Hepatocyte (in vitro differentiated cells): ENCODE data around the gene RASAL2. TPM values are rescaled to one million over a fixed set of nuclear protein-coding genes. Genes with fewer than 3 reads are reported as not detected.

ENCODE experiments used
- DNase-seq: peaks from one replicate; pipeline ENCODE4 v3.0.0-alpha.2; 2016; ENCODE audit warnings: low spot score
- H2AFZ ChIP-seq: fragments of 200-600 bp; sonication (generic); 2 replicates; pipeline ENCODE4 v1.6.0; 2016; ENCODE audit warnings: antibody characterized with exemption, mild to moderate bottlenecking
- H3K27ac ChIP-seq: fragments of 200-600 bp; sonication (generic); 2 replicates; pipeline ENCODE4 v1.5.1; 2016; ENCODE audit warnings: mild to moderate bottlenecking
- H3K27me3 ChIP-seq: fragments of 200-600 bp; sonication (generic); 2 replicates; pipeline ENCODE4 v1.6.1; 2016
- H3K36me3 ChIP-seq: fragments of 200-600 bp; sonication (generic); replicated peaks from 2 replicates; pipeline ENCODE4 v1.5.1; 2016; ENCODE audit warnings: low read depth; ENCODE audit not compliant: insufficient read depth
- H3K4me1 ChIP-seq: fragments of 200-600 bp; sonication (generic); 2 replicates; pipeline ENCODE4 v1.5.1; 2016; ENCODE audit warnings: mild to moderate bottlenecking, moderate library complexity; ENCODE audit not compliant: insufficient read depth
- H3K4me2 ChIP-seq: fragments of 200-600 bp; sonication (generic); 2 replicates; pipeline ENCODE4 v1.6.0; 2016
- H3K4me3 ChIP-seq: fragments of 200-600 bp; sonication (generic); 2 replicates; pipeline ENCODE4 v1.5.1; 2016; ENCODE audit warnings: mild to moderate bottlenecking
- H3K79me2 ChIP-seq: fragments of 200-600 bp; sonication (generic); 2 replicates; pipeline ENCODE4 v1.6.0; 2017; ENCODE audit warnings: mild to moderate bottlenecking
- H3K9me2 ChIP-seq: fragments of 200-600 bp; sonication (generic); replicated peaks from 2 replicates; pipeline ENCODE4 v1.6.0; 2017; ENCODE audit warnings: mild to moderate bottlenecking; ENCODE audit not compliant: insufficient read depth
- H3K9me3 ChIP-seq: fragments of 200-600 bp; sonication (generic); 2 replicates; pipeline ENCODE4 v1.5.1; 2016; ENCODE audit warnings: low read depth, mild to moderate bottlenecking
- H4K20me1 ChIP-seq: fragments of 200-600 bp; sonication (generic); 2 replicates; pipeline ENCODE4 v1.6.0; 2016; ENCODE audit warnings: mild to moderate bottlenecking; ENCODE audit not compliant: insufficient read depth, poor library complexity, severe bottlenecking
- EZH2 ChIP-seq: fragments of 200-600 bp; sonication (generic); IDR thresholded peaks from 2 replicates; pipeline ENCODE4 v1.6.1; 2016; ENCODE audit warnings: antibody characterized with exemption, mild to moderate bottlenecking, borderline replicate concordance
- EZH2phosphoT487 ChIP-seq: fragments of 200-600 bp; sonication (generic); IDR thresholded peaks from one replicate; pipeline ENCODE4 v1.6.1; 2018; ENCODE audit warnings: antibody characterized with exemption, mild to moderate bottlenecking, low read depth, moderate library complexity; ENCODE audit not compliant: unreplicated experiment, severe bottlenecking
- WGBS: methylation state at CpG from one replicate; pipeline ENCODE4 v1.1.6; 2016; ENCODE audit warnings: low lambda C conversion rate; ENCODE audit errors: missing lambda C conversion rate; 5-methylcytosine and 5-hydroxymethylcytosine counted together
- polyA plus RNA-seq: library from polyadenylated mRNA; unstranded; fragments of >200 nt; fragmentation: Nextera tagmentation; extraction: Ambion mirVana; gene quantifications from 2 replicates; pipeline ENCODE4 v1.2.1, GENCODE V29; 2016
- total RNA-seq: library from RNA; depleted of rRNA; stranded (reverse); fragments of >200 nt; gene quantifications from 2 replicates; pipeline ENCODE4 v1.2.3, GENCODE V29; 2014
- TF ChIP-seq, protein P1 (sequence below): fragments of 200-600 bp; sonication (generic); IDR thresholded peaks from 2 replicates; pipeline ENCODE4 v1.5.1; 2016; ENCODE audit warnings: antibody characterized with exemption, mild to moderate bottlenecking; ENCODE audit not compliant: poor library complexity

The RASAL2 gene
- total and polyA plus RNA-seq, 2 experiments from 2014 or later = 8.7 to 24.0 TPM

DNA sequence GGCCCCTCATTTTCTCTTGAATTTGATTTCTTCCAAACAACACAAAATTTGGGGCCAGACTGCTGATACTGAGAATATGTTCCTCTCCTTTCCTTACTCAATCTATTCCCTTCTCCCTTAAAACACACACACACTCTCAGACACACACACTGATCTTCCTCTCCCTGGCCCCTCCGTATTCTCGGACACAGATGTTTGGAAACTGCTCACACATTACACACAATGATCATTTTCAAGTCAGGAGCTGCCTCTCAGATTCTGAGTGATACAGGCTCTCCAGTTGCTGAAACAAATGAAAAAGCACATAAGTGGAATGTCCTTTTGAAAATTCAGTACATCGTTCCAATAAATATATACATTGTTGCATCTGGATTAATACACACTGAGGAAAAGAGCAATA, 241.5 kb downstream of the RASAL2 start:
- TF ChIP-seq, protein P1, sequence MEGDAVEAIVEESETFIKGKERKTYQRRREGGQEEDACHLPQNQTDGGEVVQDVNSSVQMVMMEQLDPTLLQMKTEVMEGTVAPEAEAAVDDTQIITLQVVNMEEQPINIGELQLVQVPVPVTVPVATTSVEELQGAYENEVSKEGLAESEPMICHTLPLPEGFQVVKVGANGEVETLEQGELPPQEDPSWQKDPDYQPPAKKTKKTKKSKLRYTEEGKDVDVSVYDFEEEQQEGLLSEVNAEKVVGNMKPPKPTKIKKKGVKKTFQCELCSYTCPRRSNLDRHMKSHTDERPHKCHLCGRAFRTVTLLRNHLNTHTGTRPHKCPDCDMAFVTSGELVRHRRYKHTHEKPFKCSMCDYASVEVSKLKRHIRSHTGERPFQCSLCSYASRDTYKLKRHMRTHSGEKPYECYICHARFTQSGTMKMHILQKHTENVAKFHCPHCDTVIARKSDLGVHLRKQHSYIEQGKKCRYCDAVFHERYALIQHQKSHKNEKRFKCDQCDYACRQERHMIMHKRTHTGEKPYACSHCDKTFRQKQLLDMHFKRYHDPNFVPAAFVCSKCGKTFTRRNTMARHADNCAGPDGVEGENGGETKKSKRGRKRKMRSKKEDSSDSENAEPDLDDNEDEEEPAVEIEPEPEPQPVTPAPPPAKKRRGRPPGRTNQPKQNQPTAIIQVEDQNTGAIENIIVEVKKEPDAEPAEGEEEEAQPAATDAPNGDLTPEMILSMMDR = no peak
- no peak for TF ChIP-seq EZH2
- no peak for TF ChIP-seq EZH2phosphoT487
- 66% methylated on average over 3 of the region's 3 CpGs for WGBS

DNA sequence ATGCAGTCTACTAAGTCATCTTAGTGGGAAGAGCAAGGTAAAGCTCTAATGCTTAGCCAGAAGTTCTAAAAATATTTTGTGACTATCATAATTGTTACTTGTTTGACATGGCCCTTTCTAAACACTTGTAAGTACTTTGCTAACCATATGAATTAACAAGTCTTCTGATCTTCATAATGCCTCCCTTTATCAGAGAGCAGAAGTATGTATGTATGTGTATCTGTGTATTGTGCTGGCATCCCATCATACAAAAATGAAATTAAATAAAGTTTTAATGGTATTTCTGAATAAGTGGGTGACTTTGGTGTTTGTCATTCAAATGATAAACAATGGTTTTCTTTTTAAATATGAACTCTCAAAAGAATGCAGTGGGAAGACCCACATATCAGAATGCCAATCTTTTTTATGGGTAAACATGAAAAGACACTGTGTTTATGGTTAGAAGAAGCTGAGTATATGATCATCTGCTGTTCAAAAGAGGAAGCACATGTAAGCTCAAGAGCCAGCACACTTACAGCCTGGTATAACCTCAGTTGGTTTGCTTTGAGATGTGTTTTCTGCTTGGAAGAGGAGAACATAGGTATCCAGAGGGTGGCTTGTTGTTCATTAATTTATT, 243.3 kb downstream of the RASAL2 start:
- H3K4me3 ChIP-seq = no peak overlapping the region
- no peaks in the 10 kb centered on the region for H3K4me1 ChIP-seq
- no peaks in the 10 kb centered on the region for H4K20me1 ChIP-seq
- H3K36me3 ChIP-seq = no peaks in the 10 kb centered on the region
- no peaks in the 10 kb centered on the region for H3K9me2 ChIP-seq
- no peak overlapping the region for H2AFZ ChIP-seq
- no peak overlapping the region for H3K4me2 ChIP-seq
- no peaks in the 10 kb centered on the region for H3K27me3 ChIP-seq
- TF ChIP-seq EZH2 = no peak
- no peak for TF ChIP-seq EZH2phosphoT487
- TF ChIP-seq, protein P1 = no peak
- no peaks in the 10 kb centered on the region for H3K9me3 ChIP-seq
- no peak for DNase-seq
- H3K27ac ChIP-seq = no peak overlapping the region
- peaks cover 25% of the 10 kb centered on the region for H3K79me2 ChIP-seq

More for the DNA sequence above, 241.5 kb downstream of the RASAL2 start:
- Histone ChIP-seq H3K9me2 (no peaks in the 10 kb centered on the region), H3K4me2 (no peak overlapping the region), H3K27ac (no peak overlapping the region), H3K36me3 (no peaks in the 10 kb centered on the region), H4K20me1 (no peaks in the 10 kb centered on the region), H2AFZ (no peak overlapping the region), H3K27me3 (no peaks in the 10 kb centered on the region), H3K4me3 (no peak overlapping the region), H3K4me1 (peaks cover 7% of the 10 kb centered on the region), H3K79me2 (peaks cover 25% of the 10 kb centered on the region), H3K9me3 (no peaks in the 10 kb centered on the region)
- DNase-seq = no peak

DNA sequence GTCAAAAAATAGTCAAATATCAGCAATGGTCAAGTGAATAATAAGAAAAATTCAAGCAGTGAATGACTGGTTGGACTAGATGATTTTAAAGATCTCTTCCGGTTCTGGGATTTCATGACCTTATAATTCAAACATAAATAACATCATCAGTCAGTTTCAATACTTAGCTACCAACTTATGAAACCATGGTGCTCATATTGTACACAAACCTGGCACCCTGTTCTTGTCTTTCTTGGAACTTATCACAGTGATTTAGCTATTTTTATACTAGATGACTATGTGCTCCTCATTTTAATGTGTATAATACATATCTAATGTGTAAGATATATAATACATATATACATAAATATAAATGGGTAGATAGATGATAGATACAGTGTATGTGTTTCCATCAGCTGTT, 245.9 kb downstream of the RASAL2 start:
- Histone ChIP-seq H3K27ac (no peak overlapping the region), H3K9me3 (no peaks in the 10 kb centered on the region), H2AFZ (no peak overlapping the region), H3K4me3 (no peak overlapping the region), H3K9me2 (no peaks in the 10 kb centered on the region), H3K36me3 (no peaks in the 10 kb centered on the region), H3K4me2 (peak overlapping the region; percentile 79), H4K20me1 (no peaks in the 10 kb centered on the region), H3K4me1 (peaks cover 6% of the 10 kb centered on the region), H3K27me3 (no peaks in the 10 kb centered on the region), H3K79me2 (peaks cover 31% of the 10 kb centered on the region)
- WGBS = 100% methylated on average over 1 of the region's 1 CpG
- TF ChIP-seq EZH2phosphoT487 = no peak
- no peak for TF ChIP-seq EZH2
- TF ChIP-seq, protein P1 = no peak
- DNase-seq = no peak
